HepG2 (cell line): ENCODE results near the gene IZUMO4. TPM values are rescaled to one million over a fixed set of nuclear protein-coding genes. Genes with fewer than 3 reads are reported as not detected.

Source experiments
- ATAC-seq: fragments of 200-7000 bp; cut with Tn5 transposase; 3 replicates; pipeline ENCODE4 v1.9.1; 2020; ENCODE audit warnings: mild to moderate bottlenecking, moderate library complexity
- BruUV-seq: library from RNA; stranded (reverse); fragments of 400-500 nt; replicated peaks from 2 replicates; lab custom pipeline; 2021; lab: Mats Ljungman, UMichigan
- CTCF ChIA-PET: fragments of 300-600 bp; formaldehyde crosslinking; extraction: SDS; loops from one replicate; lab custom pipeline; 2021; ENCODE audit warnings: low total read pairs, inconsistent platforms, low intra/inter-chr PET ratio; lab: Yijun Ruan, JAX
- POLR2A ChIA-PET: fragments of 350-600 bp; sonication (Branson Sonifier 250); formaldehyde crosslinking; loops from one replicate; lab custom pipeline; 2020; ENCODE audit warnings: antibody characterized with exemption, inconsistent platforms; lab: Yijun Ruan, JAX
- DNase-seq: peaks from one replicate; pipeline ENCODE4 v3.0.0-alpha.2; 2015; ENCODE audit warnings: low spot score
- FAIRE-seq: peaks from 3 replicates; lab custom pipeline; 2011; peaks lifted over from hg19 to GRCh38; lab: Jason Lieb, UNC
- H2AFZ ChIP-seq: one replicate; pipeline ENCODE4 v1.6.1; 2011; ENCODE audit warnings: low read length, inconsistent platforms
- H3K27ac ChIP-seq: fragments of 300-600 bp; 3 replicates; pipeline ENCODE4 v1.8.0; 2011; ENCODE audit warnings: mixed run types, mild to moderate bottlenecking, mixed read lengths, low read length, inconsistent platforms; ENCODE audit not compliant: insufficient read depth; ENCODE audit errors: extremely low read length
- H3K27me3 ChIP-seq, 2 experiments: fragments of 200-600 bp in 1 of 2; 2 replicates in 1 of 2; 3 replicates in 1 of 2; pipeline versions ENCODE4 v1.6.0 to v1.8.0; 2011; ENCODE audit warnings: low read length in 2 of 2, mild to moderate bottlenecking in 2 of 2, moderate library complexity in 2 of 2, inconsistent platforms in 1 of 2; ENCODE audit not compliant: insufficient read depth in 2 of 2, control insufficient read depth in 1 of 2
- H3K36me3 ChIP-seq, 2 experiments: fragments of 200-600 bp in 1 of 2; replicated peaks in 1 of 2; 2 replicates in 1 of 2; 3 replicates in 1 of 2; pipeline versions ENCODE4 v1.5.1 to v1.8.0; 2011; ENCODE audit warnings: low read length in 2 of 2, inconsistent platforms in 1 of 2; ENCODE audit not compliant: insufficient read depth in 2 of 2, control insufficient read depth in 1 of 2
- H3K4me1 ChIP-seq: 2 replicates; pipeline ENCODE4 v1.5.1; 2012; ENCODE audit warnings: low read length, inconsistent platforms; ENCODE audit not compliant: insufficient read depth
- H3K4me2 ChIP-seq: 2 replicates; pipeline ENCODE4 v1.6.0; 2011; ENCODE audit warnings: low read depth, low read length, inconsistent platforms
- H3K4me3 ChIP-seq, 3 experiments: fragments of 200-600 bp in 1 of 3; sonication (generic), shearing (Covaris generic) in 1 of 3; replicated peaks in 1 of 3; 2 replicates each; pipeline ENCODE4 v1.5.1; 2011 to 2016; ENCODE audit warnings: low read length in 3 of 3, inconsistent platforms in 2 of 3, low read depth in 2 of 3, mild to moderate bottlenecking in 2 of 3, control low read depth in 1 of 3, mixed read lengths in 1 of 3; ENCODE audit not compliant: insufficient read depth in 1 of 3
- H3K79me2 ChIP-seq: one replicate; pipeline ENCODE4 v1.6.1; 2011; ENCODE audit warnings: low read length, inconsistent platforms; ENCODE audit not compliant: insufficient read depth
- H3K9ac ChIP-seq: 2 replicates; pipeline ENCODE4 v1.6.0; 2011; ENCODE audit warnings: mild to moderate bottlenecking, low read depth, low read length, inconsistent platforms; ENCODE audit not compliant: insufficient read depth
- H3K9me3 ChIP-seq: 2 replicates; pipeline ENCODE4 v1.5.1; 2012; ENCODE audit warnings: mild to moderate bottlenecking, low read length
- H4K20me1 ChIP-seq: 2 replicates; pipeline ENCODE4 v1.6.0; 2011; ENCODE audit warnings: inconsistent platforms, mild to moderate bottlenecking, low read length, moderate library complexity; ENCODE audit not compliant: insufficient read depth
- HINFP ChIP-seq: sonication (generic); formaldehyde crosslinking; IDR thresholded peaks from 2 replicates; pipeline ENCODE4 v1.4.0; 2020; ENCODE audit warnings: low read depth, mild to moderate bottlenecking, missing genetic modification reagents
- KDM3A ChIP-seq: IDR thresholded peaks from 2 replicates; pipeline ENCODE4 v1.6.1; 2018; ENCODE audit warnings: low read depth, missing compliant biosample characterization
- MYC ChIP-seq: sonication (generic); formaldehyde crosslinking; IDR thresholded peaks from 2 replicates; pipeline ENCODE4 v1.9.0; 2021; ENCODE audit warnings: missing genetic modification reagents, borderline replicate concordance
- NFKB2 ChIP-seq: sonication (generic); formaldehyde crosslinking; IDR thresholded peaks from 2 replicates; pipeline ENCODE4 v1.4.0; 2020; ENCODE audit warnings: missing genetic modification reagents, borderline replicate concordance
- NONO ChIP-seq, 2 experiments: fragments of 450-650 bp in 1 of 2; sonication (generic) in 1 of 2; formaldehyde crosslinking in 1 of 2; IDR thresholded peaks in 1 of 2; conservative IDR thresholded peaks in 1 of 2; 2 replicates each; pipeline versions ENCODE4 v1.6.1 to v1.8.0; 2017 to 2022; ENCODE audit warnings: mild to moderate bottlenecking in 1 of 2, missing genetic modification reagents in 1 of 2, moderate library complexity in 1 of 2
- PTBP1 ChIP-seq: fragments of 200-400 bp; formaldehyde crosslinking; IDR thresholded peaks from 2 replicates; pipeline ENCODE4 v1.6.1; 2018; ENCODE audit warnings: low read length, low read depth; ENCODE audit not compliant: poor library complexity, severe bottlenecking
- RORA ChIP-seq: sonication (generic); formaldehyde crosslinking; IDR thresholded peaks from 2 replicates; pipeline ENCODE4 v1.5.0; 2020; ENCODE audit warnings: mild to moderate bottlenecking, missing genetic modification reagents, moderate library complexity
- SRSF1 ChIP-seq: fragments of 200-400 bp; formaldehyde crosslinking; optimal IDR thresholded peaks from 2 replicates; pipeline ENCODE3; 2017; ENCODE audit warnings: mild to moderate bottlenecking, low read depth, low read length, moderate library complexity
- TRIM24 ChIP-seq: sonication (generic); formaldehyde crosslinking; IDR thresholded peaks from 2 replicates; pipeline ENCODE4 v1.8.0; 2022; ENCODE audit warnings: mild to moderate bottlenecking, missing genetic modification reagents
- ZBTB44 ChIP-seq: sonication (generic); formaldehyde crosslinking; IDR thresholded peaks from 2 replicates; pipeline ENCODE4 v1.4.0; 2020; ENCODE audit warnings: missing genetic modification reagents
- ZGPAT ChIP-seq: IDR thresholded peaks from 2 replicates; pipeline ENCODE4 v1.6.1; 2016; ENCODE audit warnings: mild to moderate bottlenecking
- ZNF329 ChIP-seq: sonication (generic); formaldehyde crosslinking; IDR thresholded peaks from 2 replicates; pipeline ENCODE4 v1.9.0; 2021; ENCODE audit warnings: low read depth, mild to moderate bottlenecking, missing genetic modification reagents
- ZNF546 ChIP-seq: sonication (generic); formaldehyde crosslinking; conservative IDR thresholded peaks from 2 replicates; pipeline ENCODE4 v1.8.1; 2023; ENCODE audit warnings: mild to moderate bottlenecking, missing genetic modification reagents
- ZNF597 ChIP-seq: sonication (generic); formaldehyde crosslinking; IDR thresholded peaks from 2 replicates; pipeline ENCODE4 v1.5.0; 2020; ENCODE audit warnings: missing genetic modification reagents
- ZNF740 ChIP-seq: sonication (generic); formaldehyde crosslinking; IDR thresholded peaks from 2 replicates; pipeline ENCODE4 v1.4.0; 2020; ENCODE audit warnings: missing genetic modification reagents
- ZNF761 ChIP-seq: sonication (generic); formaldehyde crosslinking; conservative IDR thresholded peaks from 2 replicates; pipeline ENCODE4 v1.4.0; 2020; ENCODE audit warnings: mild to moderate bottlenecking, missing genetic modification reagents
- ZNF792 ChIP-seq: IDR thresholded peaks from 2 replicates; pipeline ENCODE4 v1.6.1; 2016
- WGBS: methylation state at CpG from one replicate; pipeline ENCODE4 v1.1.6; 2017; ENCODE audit warnings: low lambda C conversion rate; 5-methylcytosine and 5-hydroxymethylcytosine counted together
- in situ Hi-C: cut with HindIII; loops from 2 replicates; pipeline ENCODE4 v1.10.0; 2017; ENCODE audit warnings: low pct_unique_long_range_greater_than_20kb; ENCODE audit not compliant: extremely low pct_ligation_motif_present
- intact Hi-C: fragments of 100-400 bp; cut with micrococcal nuclease; formaldehyde crosslinking; loops from one replicate; pipeline ENCODE4 v1.10.0; 2022; ENCODE audit not compliant: unreplicated experiment
- polyA plus RNA-seq, 8 experiments: library from polyadenylated mRNA; depleted of rRNA in 3 of 8; stranded (reverse) in 7 of 8; unstranded in 1 of 8; fragments of >200 nt; fragmentation: Illumina TruSeq in 4 of 8; extraction: Trizol in 4 of 8; gene quantifications; 2 replicates each; pipeline versions ENCODE4 v1.2.1 to v1.2.3, GENCODE V29; 2011 to 2016; ENCODE audit warnings: low read depth in 4 of 8, missing spikeins in 1 of 8, mixed read lengths in 1 of 8; ENCODE audit not compliant: insufficient read depth in 1 of 8
- total RNA-seq, 5 experiments: library from RNA; depleted of rRNA; stranded (reverse); fragments of >200 nt; fragmentation: Illumina TruSeq; extraction: Trizol; gene quantifications; 2 replicates each; pipeline ENCODE4 v1.2.3, GENCODE V29; 2016; ENCODE audit warnings: low read depth in 1 of 5

Gene IZUMO4
- total and polyA plus RNA-seq, 2 of the 13 experiments (the other 11 are each of a cell fraction or from before 2014, with no cell fraction given), result 0.77 to 3.9 TPM

- ATAC-seq, result peak; percentile 11
- Histone ChIP-seq H3K79me2 (peaks cover 34% of the 10 kb centered on the region), H4K20me1 (peaks cover 40% of the 10 kb centered on the region), H3K4me1 (peaks cover 72% of the 10 kb centered on the region), H3K27ac (peak overlapping the region; percentile 63), H3K36me3 (peaks cover 5 to 16% of the 10 kb centered on the region in 2 experiments), H3K27me3 (no peaks in the 10 kb centered on the region), H3K4me3 (peak overlapping the region; percentile 92 to 94 (median 93)), H2AFZ (no peak overlapping the region), H3K9me3 (no peaks in the 10 kb centered on the region), H3K9ac (peak overlapping the region; percentile 86), H3K4me2 (peak overlapping the region; percentile 88)
- no CpG with 5 or more reads among the region's 49 CpGs for WGBS
- DNase-seq, result no peak
- CTCF ChIA-PET, result no interaction called here
- POLR2A ChIA-PET, result interaction anchor here (1.1 to 2.4 kb wide), 7 partner anchors 9 to 35 kb away, joined by 6 to 26 read pairs (median 8); partner anchors contain the start of gene BTBD2
- in situ Hi-C loops, result no loop called here
- FAIRE-seq, result no peak
- intact Hi-C loops, result no loop called here
- no TSS peak for BruUV-seq
- TF ChIP-seq NFKB2 (CRISPR knock-in tag) (no peak), ZNF761 (CRISPR knock-in tag) (no peak; the same call in 1 of the 2 replicates), ZNF597 (CRISPR knock-in tag) (no peak), ZNF546 (0 out of 2 replicates have a peak, but pooled peaks have one; percentile 37), HINFP (CRISPR knock-in tag) (0 out of 2 replicates have a peak, but pooled peaks have one; percentile 64), SRSF1 (peak; percentile 47), ZNF329 (no peak), ZBTB44 (no peak), ZGPAT (CRISPR knock-in tag) (peak; percentile 11; the same call in 1 of the 2 replicates), ZNF740 (CRISPR knock-in tag) (0 out of 2 replicates have a peak, but pooled peaks have one; percentile 5), ZNF792 (CRISPR knock-in tag) (no peak), TRIM24 (CRISPR knock-in tag) (no peak), PTBP1 (no peak), KDM3A (no peak), RORA (CRISPR knock-in tag) (no peak), NONO (IDR thresholded peaks at IDR 0.05) (no peak), NONO (CRISPR knock-in tag; conservative IDR thresholded peaks at IDR 0.05) (peak; percentile 8; the same call in 1 of the 2 replicates), MYC (CRISPR knock-in tag) (0 out of 2 replicates have a peak, but pooled peaks have one; percentile 47)
These were observed 46.2 kb upstream of the IZUMO4 start for GRCh38 chr19:2050349-2050990.
